ENCODE measurements around the gene TWSG1. TPM values are rescaled to one million over a fixed set of nuclear protein-coding genes. Genes with fewer than 3 reads are reported as not detected.
"Not testable (repeated sequence)": the region's sequence is repeated elsewhere in the genome, so short reads cannot be mapped to it uniquely, and the experiment has no call there.

Gene TWSG1
- total and polyA plus RNA-seq, 5 donors from 2014 or later: 1.9 to 2.6 (median 2.5) TPM

- Mint-ChIP-seq H3K4me1 (no peaks in the 10 kb centered on the region), H3K9me3 (peaks cover 0 to 16% (median 3%) of the 10 kb centered on the region in 7 donors), H3K27ac (no peak overlapping the region), H3K36me3 (no peaks in the 10 kb centered on the region), H3K27me3 (peaks cover 40% of the 10 kb centered on the region), H3K4me3 (no peak overlapping the region)
- no peak overlapping the region for H3K27ac ChIP-seq (ENCODE audit: insufficient read depth, low read length, poor library complexity, severe bottlenecking)
- H3K9me3 ChIP-seq (ENCODE audit: control insufficient read depth in 2 of 2, low read length in 2 of 2): peaks cover 0 to 9% of the 10 kb centered on the region in 2 experiments
- no peak overlapping the region for H3K4me3 ChIP-seq (ENCODE audit: low read depth, low read length)
- peaks cover 2% of the 10 kb centered on the region for H3K27me3 ChIP-seq (ENCODE audit: control insufficient read depth, insufficient read depth, low read length)
- ATAC-seq (ENCODE audit: low read depth in 2 of 2) (no peak), DNase-seq (no peak)
- H3K36me3 ChIP-seq (ENCODE audit: control insufficient read depth, insufficient read depth, low read length): no peaks in the 10 kb centered on the region
- no peaks in the 10 kb centered on the region for H3K4me1 ChIP-seq (ENCODE audit: control insufficient read depth, insufficient read depth, low read length, poor library complexity, severe bottlenecking)
These were observed 112.8 kb downstream of the TWSG1 start for GRCh38 chr18:9447334-9447733.

GRCh38 chr18:9449600-9450414 is 115.2 kb downstream of the TWSG1 start:
- Mint-ChIP-seq H3K36me3 (no peaks in the 10 kb centered on the region), H3K9me3 (peaks cover 0 to 16% (median 5%) of the 10 kb centered on the region in 7 donors), H3K4me1 (peaks cover 0 to 2% (median under 1%) of the 10 kb centered on the region in 4 donors), H3K4me3 (no peak overlapping the region), H3K27me3 (peaks cover 40% of the 10 kb centered on the region), H3K27ac (no peak overlapping the region)
- Histone ChIP-seq H3K4me3 (ENCODE audit: low read depth, low read length) (no peak overlapping the region), H3K27me3 (ENCODE audit: control insufficient read depth, insufficient read depth, low read length) (peaks cover 6% of the 10 kb centered on the region), H3K9me3 (ENCODE audit: control insufficient read depth in 2 of 2, low read length in 2 of 2) (peaks cover 0 to 9% of the 10 kb centered on the region in 2 experiments), H3K4me1 (ENCODE audit: control insufficient read depth, insufficient read depth, low read length, poor library complexity, severe bottlenecking) (no peaks in the 10 kb centered on the region), H3K36me3 (ENCODE audit: control insufficient read depth, insufficient read depth, low read length) (no peaks in the 10 kb centered on the region), H3K27ac (ENCODE audit: insufficient read depth, low read length, poor library complexity, severe bottlenecking) (no peak overlapping the region)
- no peak for ATAC-seq (ENCODE audit: low read depth in 2 of 2)
- DNase-seq: no peak

DNA sequence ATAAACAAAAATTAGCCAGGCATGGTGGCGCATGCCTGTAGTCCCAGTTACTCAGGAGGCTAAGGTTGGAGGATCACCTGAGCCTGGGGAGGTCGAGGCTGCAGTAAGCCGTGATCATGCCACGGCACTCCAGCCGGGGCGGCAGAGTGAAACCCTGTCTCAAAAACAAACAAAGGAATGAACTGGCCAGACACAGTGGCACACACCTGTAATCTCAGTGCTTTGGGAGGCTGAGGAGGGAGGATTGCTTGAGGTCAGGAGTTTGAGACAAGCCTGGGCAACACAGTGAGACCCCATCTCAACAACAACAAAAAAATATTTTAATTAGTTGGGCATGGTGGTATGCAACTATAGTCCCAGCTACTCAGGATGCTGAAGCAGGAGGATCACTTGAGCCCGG is 116.3 kb downstream of the TWSG1 start:
- ATAC-seq (ENCODE audit: low read depth in 2 of 2); H3K27ac ChIP-seq (ENCODE audit: insufficient read depth, low read length, poor library complexity, severe bottlenecking); H3K36me3 Mint-ChIP-seq; H3K27me3 ChIP-seq (ENCODE audit: control insufficient read depth, insufficient read depth, low read length); H3K4me1 ChIP-seq (ENCODE audit: control insufficient read depth, insufficient read depth, low read length, poor library complexity, severe bottlenecking); H3K4me1 Mint-ChIP-seq; H3K4me3 ChIP-seq (ENCODE audit: low read depth, low read length); H3K27ac Mint-ChIP-seq; DNase-seq; H3K4me3 Mint-ChIP-seq; H3K36me3 ChIP-seq (ENCODE audit: control insufficient read depth, insufficient read depth, low read length): not testable (repeated sequence)
- peaks cover 7 to 16% of the 10 kb centered on the region in 2 experiments for H3K9me3 ChIP-seq (ENCODE audit: control insufficient read depth in 2 of 2, low read length in 2 of 2)
- Mint-ChIP-seq H3K9me3 (peaks cover 3 to 21% (median 9%) of the 10 kb centered on the region in 7 donors), H3K27me3 (peaks cover 29% of the 10 kb centered on the region)

Other genes starting within 250 kb of the TWSG1 start
- gene NDUFV2, start 232.1 kb upstream of the TWSG1 start, total RNA-seq: 207 TPM
- gene NDUFV2, start 232.1 kb upstream of the TWSG1 start, polyA plus RNA-seq: 100 to 1,000 TPM; 221 to 282 (median 255) TPM
- 200 TPM for gene ANKRD12, start 198.0 kb upstream of the TWSG1 start, total RNA-seq
- gene ANKRD12, start 198.0 kb upstream of the TWSG1 start, polyA plus RNA-seq: 10 to 100 TPM; 28.2 to 41.9 (median 37.0) TPM
- gene RALBP1, start 140.7 kb downstream of the TWSG1 start, total RNA-seq: 27.0 TPM
- 10 to 100 TPM; 34.8 to 42.3 (median 39.7) TPM for gene RALBP1, start 140.7 kb downstream of the TWSG1 start, polyA plus RNA-seq

Data from CD4-positive, CD25-positive, alpha-beta regulatory T cell (primary cell).